NCI-H1092 (cell line): Measurements from ENCODE around the gene EPHA2.
"Not testable (repeated sequence)": the region's sequence is repeated elsewhere in the genome, so short reads cannot be mapped to it uniquely, and the experiment has no call there.

Experiments used
- DNase-seq: peaks from one replicate; lab custom pipeline; 2025; lab: John Stamatoyannopoulos, UW

The EPHA2 gene

GRCh38 chr1:16155537-16156410, at the start of gene EPHA2:
TSS of gene EPHA2 (minus strand) at chr1:16156069. CDS start at chr1:16155932, 137 bp downstream.
- no peak for DNase-seq

GRCh38 chr1:16205334-16205671, 49.4 kb upstream of the EPHA2 start:
- DNase-seq = no peak

GRCh38 chr1:16204634-16205333, 48.9 kb upstream of the EPHA2 start:
- DNase-seq = peak; percentile 33

GRCh38 chr1:16204216-16204615, 48.3 kb upstream of the EPHA2 start:
- no peak for DNase-seq

GRCh38 chr1:16203550-16203949, 47.7 kb upstream of the EPHA2 start:
- DNase-seq = no peak

DNA sequence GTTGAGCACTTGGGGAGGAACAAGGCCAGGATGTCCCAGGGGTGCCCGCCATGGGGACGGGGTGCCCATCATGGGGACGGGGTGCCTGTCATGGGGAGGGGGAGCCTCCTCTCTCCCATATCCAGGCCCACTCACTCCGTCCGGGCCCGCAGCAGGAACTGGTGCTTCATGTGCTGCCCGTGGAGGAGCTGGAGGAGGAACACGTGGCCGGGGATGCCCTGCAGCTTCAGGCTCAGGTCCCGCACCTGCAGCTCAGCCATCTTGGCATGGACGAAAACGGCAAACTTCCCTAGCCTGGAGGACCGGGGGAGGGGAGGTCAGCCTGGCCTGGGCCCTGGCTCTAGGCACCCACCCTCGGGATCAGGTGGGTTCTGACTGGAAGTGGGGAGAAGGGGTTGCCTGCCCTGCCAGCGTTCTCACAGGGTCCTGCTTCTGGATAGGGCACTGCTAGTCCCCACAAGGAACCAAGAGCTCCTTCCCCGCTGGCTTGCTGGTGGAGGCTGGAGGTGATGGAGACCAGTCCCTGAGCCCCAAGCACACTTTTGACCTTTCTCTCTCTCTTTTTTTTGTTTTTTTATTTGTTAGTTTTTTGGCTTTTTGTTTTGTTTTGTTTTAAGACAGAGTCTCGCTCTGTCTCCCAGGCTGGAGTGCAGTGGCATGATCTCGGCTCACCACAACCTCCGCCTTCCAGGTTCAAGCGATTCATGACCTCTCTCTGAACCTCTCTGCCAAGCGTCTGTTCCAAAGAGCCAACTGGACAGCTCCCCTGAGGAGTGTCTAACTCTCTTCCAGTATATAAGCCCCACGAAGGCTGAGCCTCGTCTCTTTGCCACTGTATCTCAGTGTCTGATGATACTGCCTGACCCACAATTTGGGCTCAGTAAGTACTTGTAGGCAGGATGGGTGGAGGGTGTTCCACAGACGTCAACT, 46.7 kb upstream of the EPHA2 start:
- DNase-seq = no peak

- DNase-seq = no peak
These were observed 43.8 kb upstream of the EPHA2 start for GRCh38 chr1:16199700-16200099.

GRCh38 chr1:16199157-16199501, 43.3 kb upstream of the EPHA2 start:
- no peak for DNase-seq

DNA sequence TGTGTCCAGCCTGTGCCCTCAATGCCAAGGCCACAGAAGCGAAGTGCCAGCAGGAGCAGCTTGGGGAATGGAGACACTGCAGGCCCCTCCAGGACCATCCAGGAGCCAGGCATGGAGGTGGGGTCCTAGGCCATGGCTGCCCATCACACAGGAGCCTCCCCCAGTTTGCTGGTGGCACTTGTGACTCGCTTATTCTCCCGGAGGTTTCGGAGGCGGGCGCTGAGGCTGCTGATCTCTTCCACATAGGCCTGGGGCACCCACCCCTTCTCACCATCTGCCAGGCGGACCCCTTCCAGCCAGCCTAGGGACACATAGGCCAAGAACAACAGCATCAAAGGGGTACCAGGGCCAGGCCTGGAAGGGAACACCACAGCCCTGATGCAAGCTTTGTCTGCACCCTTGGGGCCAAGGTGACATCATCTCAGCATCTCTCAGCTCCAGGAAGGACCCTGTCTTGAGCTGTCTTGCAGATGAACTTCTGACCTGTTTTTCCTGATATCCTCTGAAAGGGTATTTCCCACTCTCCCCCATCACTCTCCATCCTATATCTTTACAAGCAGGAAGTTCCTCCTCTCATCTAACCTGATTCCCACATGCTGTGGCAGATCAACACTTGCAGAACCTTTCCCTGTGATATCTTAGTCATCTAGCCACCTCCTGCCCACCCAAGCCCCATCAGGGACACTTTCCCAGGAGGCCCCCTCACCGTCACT, 42.7 kb upstream of the EPHA2 start:
- DNase-seq = no peak

GRCh38 chr1:16196874-16197273, 41.0 kb upstream of the EPHA2 start:
- DNase-seq = no peak

DNA sequence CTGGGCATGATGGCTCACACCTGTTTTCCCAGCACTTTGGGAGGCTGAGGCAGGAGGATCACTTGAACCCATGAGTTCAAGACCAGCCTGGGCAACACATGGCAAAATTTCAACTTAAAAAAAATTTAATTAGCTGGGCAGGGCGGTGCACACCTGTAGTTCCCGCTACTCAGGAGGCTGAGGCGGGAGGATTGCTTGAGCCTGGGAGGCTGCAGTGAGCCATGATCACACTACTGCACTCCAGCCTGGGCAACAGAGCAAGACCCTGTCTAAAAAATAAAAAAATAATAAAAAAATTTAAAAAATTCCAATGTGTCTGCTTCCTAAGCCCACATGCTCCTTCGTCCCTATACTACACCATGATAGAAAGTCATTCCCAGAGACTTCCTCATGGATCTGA, 40.3 kb upstream of the EPHA2 start:
- DNase-seq = not testable (repeated sequence)

- DNase-seq = no peak
These were observed 39.6 kb upstream of the EPHA2 start for GRCh38 chr1:16195518-16195905.

DNA sequence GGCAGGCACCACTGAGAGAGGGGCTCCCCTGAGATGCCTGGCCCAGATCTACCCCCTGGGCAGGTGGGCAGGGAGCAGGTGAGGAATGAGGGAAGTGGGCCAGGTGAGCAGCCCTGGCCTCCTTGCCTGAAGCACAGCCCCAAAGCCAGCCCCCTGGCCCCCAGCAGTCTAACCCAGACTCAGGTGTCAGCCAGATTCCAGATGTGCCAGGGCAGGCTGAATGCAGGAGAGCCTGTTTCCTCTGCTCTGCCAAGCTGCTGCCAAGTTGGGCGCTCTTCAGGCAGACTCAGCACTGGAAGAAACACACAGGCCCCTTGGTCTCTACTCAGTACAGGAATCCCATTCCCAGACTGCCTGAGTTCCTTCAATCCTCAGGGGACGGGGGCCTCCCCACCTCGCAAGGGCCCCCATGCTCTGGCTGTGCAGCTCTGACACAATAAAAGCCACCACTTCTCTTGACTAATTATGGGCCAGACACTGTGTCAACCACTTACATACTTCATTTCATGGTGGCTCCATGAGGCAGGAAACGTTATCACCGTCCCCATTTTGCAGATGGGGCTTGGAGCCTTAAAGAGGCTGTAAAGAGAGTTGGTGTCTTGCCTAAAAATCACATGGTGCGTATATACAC, 36.2 kb upstream of the EPHA2 start:
- DNase-seq = no peak

- peak; percentile 18 for DNase-seq
These were observed 35.4 kb upstream of the EPHA2 start for GRCh38 chr1:16191309-16191708.

GRCh38 chr1:16189921-16190621, 34.2 kb upstream of the EPHA2 start:
- peak; percentile 77 for DNase-seq

- no peak for DNase-seq
These were observed 33.1 kb upstream of the EPHA2 start for GRCh38 chr1:16189003-16189402.

GRCh38 chr1:16187748-16188401, 32.0 kb upstream of the EPHA2 start:
- DNase-seq = peak; percentile 55

DNA sequence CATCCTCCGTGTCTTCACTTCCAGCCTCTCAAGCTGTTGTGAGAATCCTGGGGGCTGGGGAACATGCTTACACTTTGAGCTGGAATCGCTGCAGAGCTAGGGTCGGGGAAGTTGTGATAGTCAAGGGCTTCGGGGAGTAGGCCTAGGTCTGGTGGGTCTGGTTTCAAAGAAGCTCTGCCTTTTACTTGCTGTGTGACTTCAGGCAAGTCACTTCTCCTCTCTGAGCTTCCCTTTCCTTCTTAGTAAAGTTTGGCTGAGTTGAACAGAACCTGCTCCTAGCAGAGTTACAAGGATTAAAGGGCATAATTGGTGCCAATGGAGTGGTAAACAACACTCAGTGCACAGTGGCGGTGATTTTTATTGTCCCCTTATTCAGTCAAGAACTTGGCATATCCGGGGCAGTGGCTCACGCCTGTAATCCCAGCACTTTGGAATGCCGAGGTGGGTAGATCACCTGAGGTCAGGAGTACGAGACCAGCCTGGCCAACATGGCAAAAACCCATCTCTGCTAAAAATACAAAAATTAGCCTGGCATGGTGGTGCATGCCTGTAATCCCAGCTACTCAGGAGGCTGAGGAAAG, 30.9 kb upstream of the EPHA2 start:
- no peak for DNase-seq

GRCh38 chr1:16184557-16185303, 28.9 kb upstream of the EPHA2 start:
- DNase-seq = no peak
